ENCODE results near the gene CA9. TPM values are rescaled to one million over a fixed set of nuclear protein-coding genes. Genes with fewer than 3 reads are reported as not detected.

The CA9 gene
- total and polyA plus RNA-seq, 12 donors: 0.20 to 13.2 (median 0.62) TPM; not detected in 6

- Histone ChIP-seq H3K27me3 (peaks cover 0 to 8% (median 0%) of the 10 kb centered on the region in 7 donors), H3K4me1 (peaks cover 9 to 67% (median 48%) of the 10 kb centered on the region in 9 donors), H3K27ac (peak overlapping the region; percentile 72 to 100 (median 94)), H3K36me3 (peaks cover 0 to 30% (median 18%) of the 10 kb centered on the region in 9 donors), H3K4me3 (peak overlapping the region; percentile 45 to 86 (median 71)), H3K9me3 (no peaks in the 10 kb centered on the region)
- intact Hi-C loops (cut with DNase I): loop anchor here in 2 of 10 donors (2.0 kb wide), 1 partner anchor 30 kb away; the partner anchor contains the start of genes CCDC107 (in 2 of the 2) and RMRP (in 2 of the 2)
- TF ChIP-seq CTCF (IDR thresholded peaks at IDR 0.05): no peak
- DNase-seq (no peak), ATAC-seq (peak in 1 of 8 donors; percentile 2)
- 46 to 49% methylated on average over 12 of the region's 12 CpGs for WGBS, 2 donors
Observed at GRCh38 chr9:35688558-35689541, 15.1 kb downstream of the CA9 start.

GRCh38 chr9:35689542-35690293 lies 16.0 kb downstream of the CA9 start, which contains the start of gene TPM2:
Gene TPM2 (minus strand): TSS chr9:35689925. CDS start chr9:35689817, 108 bp downstream.
- WGBS, 2 donors: 8 to 12% methylated on average over 60 to 61 of the region's 61 CpGs
- ATAC-seq: peak; percentile 63 to 79 (median 76)
- Histone ChIP-seq H3K4me3 (peak within 1 kb of the TSS; percentile 45 to 86 (median 71)), H3K27me3 (peaks cover 0 to 8% (median 0%) of the 10 kb centered on the region in 7 donors), H3K27ac (peak within 1 kb of the TSS; percentile 72 to 100 (median 94)), H3K36me3 (peaks cover 0 to 21% (median 10%) of the 10 kb centered on the region in 9 donors), H3K4me1 (peaks cover 9 to 58% (median 48%) of the 10 kb centered on the region in 9 donors), H3K9me3 (no peaks in the 10 kb centered on the region)
- intact Hi-C loops (cut with DNase I): loop anchor here in 5 of 10 donors (2.0 to 5.0 kb wide), 4 partner anchors 31 to 43 kb away; partner anchors contain the start of genes CCDC107 (in 3 of the 5), RMRP (in 3 of the 5), CREB3 (in 2 of the 5) and TLN1 (in 2 of the 5)
- peak; percentile 78 to 84 for DNase-seq
- TF ChIP-seq CTCF (IDR thresholded peaks at IDR 0.05): no peak

GRCh38 chr9:35690294-35690613 lies 16.5 kb downstream of the CA9 start:
- Histone ChIP-seq H3K4me1 (peaks cover 4 to 53% (median 48%) of the 10 kb centered on the region in 9 donors), H3K9me3 (no peaks in the 10 kb centered on the region), H3K27ac (peak overlapping the region; percentile 72 to 100 (median 94)), H3K27me3 (peaks cover 0 to 8% (median 0%) of the 10 kb centered on the region in 7 donors), H3K36me3 (peaks cover 0 to 16% (median 5%) of the 10 kb centered on the region in 9 donors), H3K4me3 (peak overlapping the region; percentile 33 to 86 (median 71))
- DNase-seq (no peak), ATAC-seq (no peak)
- TF ChIP-seq CTCF (IDR thresholded peaks at IDR 0.05): no peak
- intact Hi-C loops (cut with DNase I): loop anchor here in 5 of 10 donors (2.0 to 5.0 kb wide), 3 partner anchors 33 to 43 kb away; partner anchors contain the start of genes CREB3 (in 2 of the 5), TLN1 (in 2 of the 5), CCDC107 (in 1 of the 5) and RMRP (in 1 of the 5)
- 0 to 1% methylated on average over 21 of the region's 21 CpGs for WGBS, 2 donors

Measured in heart right ventricle (tissue), 16 donors.